GM20431 (cell line): Measurements from ENCODE around the gene EMCN.
"Not testable (repeated sequence)": the region's sequence is repeated elsewhere in the genome, so short reads cannot be mapped to it uniquely, and the experiment has no call there.

Experiments
- in situ Hi-C: fragments of 300-500 bp; cut with MseI, MboI; formaldehyde crosslinking; loops from one replicate; pipeline ENCODE4 v1.15.0; 2020; ENCODE audit warnings: low sequenced_read_pairs; ENCODE audit not compliant: unreplicated experiment

EMCN gene

GRCh38 chr4:100391863-100392262, 126.0 kb downstream of the EMCN start:
- in situ Hi-C loops: no loop called here

GRCh38 chr4:100391086-100391485, 126.7 kb downstream of the EMCN start:
- in situ Hi-C loops: no loop called here

GRCh38 chr4:100386270-100386669, 131.6 kb downstream of the EMCN start:
- in situ Hi-C loops: no loop called here

DNA sequence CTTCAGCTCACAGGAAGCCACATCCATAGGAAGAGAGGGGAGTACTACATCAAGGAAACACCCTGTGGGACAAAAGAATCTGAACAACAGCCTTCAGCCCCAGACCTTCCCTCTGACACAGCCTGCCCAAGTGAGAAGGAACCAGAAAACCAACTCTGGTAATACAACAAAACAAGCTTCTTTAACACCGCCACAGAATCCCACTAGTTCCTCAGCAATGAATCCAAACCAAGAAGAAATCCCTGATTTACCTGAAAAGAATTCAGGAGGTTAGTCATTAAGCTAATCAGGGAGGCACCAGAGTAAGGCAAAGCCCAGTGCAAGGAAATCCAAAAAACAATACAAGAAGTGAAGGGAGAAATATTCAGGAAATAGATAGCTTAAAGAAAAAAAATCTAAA, 137.4 kb downstream of the EMCN start:
- in situ Hi-C loops: not testable (repeated sequence)

DNA sequence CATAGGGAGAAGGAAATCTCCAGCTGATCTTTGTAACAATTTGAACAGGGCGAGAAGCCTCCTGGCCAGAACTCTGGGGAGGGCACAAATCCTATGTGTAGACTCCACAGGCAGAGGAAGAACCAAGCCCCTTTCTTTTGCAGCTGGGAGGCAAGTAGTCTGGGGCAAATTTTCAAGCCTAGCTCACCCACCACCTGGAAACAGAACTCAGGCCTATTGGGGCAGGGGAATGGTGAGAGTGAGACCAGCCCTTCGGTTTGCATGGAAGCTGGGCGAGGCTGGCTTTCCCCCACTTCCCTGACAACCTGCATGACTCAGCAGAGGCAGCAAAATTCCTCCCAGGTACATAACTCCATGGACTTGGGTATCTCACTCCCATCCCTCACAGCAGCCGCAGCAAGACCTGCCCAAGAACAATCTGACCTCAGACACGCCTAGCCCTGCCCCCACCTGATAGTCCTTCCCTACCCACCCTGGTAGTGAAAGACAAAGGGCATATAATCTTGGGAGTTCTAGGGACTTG, 138.2 kb downstream of the EMCN start:
- in situ Hi-C loops: no loop called here

GRCh38 chr4:100372432-100372831, 145.4 kb downstream of the EMCN start:
- in situ Hi-C loops: no loop called here

DNA sequence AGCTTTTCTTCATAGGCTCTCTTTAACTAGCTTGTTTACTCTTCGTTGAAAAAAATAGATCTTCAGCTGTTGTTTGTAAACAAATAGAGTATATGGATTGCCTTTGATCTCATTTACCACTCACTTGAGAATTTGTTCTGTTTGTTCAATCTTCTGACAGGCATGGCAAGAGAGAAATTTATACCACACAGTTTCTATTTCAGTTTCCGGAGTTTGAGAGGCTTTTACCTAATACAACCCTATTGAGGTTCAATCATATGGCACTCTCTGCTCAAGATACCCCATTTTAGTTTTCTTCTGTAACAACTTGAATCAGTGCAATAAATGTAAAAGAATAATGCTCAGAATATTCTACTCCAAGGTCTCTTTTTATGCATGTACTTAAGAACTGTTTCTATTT, 148.0 kb downstream of the EMCN start:
- in situ Hi-C loops: no loop called here

GRCh38 chr4:100367451-100367850, 150.4 kb downstream of the EMCN start:
- in situ Hi-C loops: no loop called here

DNA sequence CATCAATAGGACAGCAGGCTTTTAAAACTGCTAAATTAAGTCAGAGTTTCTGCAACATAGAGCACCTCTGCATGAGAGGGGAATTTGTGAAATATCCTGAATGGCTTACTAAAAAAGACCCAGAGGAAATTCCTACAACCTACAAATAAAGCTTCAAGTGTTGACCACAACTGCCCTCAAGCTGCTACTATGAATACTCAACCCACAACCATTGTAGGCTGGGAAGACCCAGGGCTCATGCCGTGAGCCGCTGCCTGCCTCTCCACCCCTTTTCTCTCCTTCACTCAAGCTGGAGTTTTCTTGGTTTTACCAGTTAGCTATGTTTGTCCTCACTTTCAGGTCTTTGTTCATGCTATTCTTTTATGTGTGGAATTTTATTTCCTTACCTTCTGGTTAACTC, 151.6 kb downstream of the EMCN start:
- in situ Hi-C loops: no loop called here

DNA sequence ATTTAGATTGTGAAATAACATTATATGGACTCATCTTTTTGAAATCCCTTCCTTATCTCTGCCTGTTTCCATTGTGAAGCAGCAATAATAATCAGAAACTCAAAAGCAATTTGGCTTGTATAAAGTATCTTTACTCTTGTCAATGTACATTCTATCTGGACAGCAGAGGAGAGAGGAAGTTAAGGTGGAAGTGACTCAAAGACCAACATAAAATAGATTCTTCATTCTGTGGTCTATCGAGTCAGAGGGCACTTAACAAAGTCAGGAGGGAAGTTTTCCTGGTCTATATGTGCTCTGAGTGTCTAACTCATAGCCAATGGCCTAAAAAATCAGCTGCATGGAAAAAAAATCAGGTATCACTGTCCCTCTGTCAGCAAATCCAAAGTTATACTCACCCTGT, 155.5 kb downstream of the EMCN start:
- in situ Hi-C loops: no loop called here

- in situ Hi-C loops: no loop called here
Measured at GRCh38 chr4:100361336-100361735, 156.5 kb downstream of the EMCN start.

GRCh38 chr4:100360211-100360610, 157.6 kb downstream of the EMCN start:
- in situ Hi-C loops: no loop called here

GRCh38 chr4:100359441-100359840, 158.4 kb downstream of the EMCN start:
- in situ Hi-C loops: no loop called here

- in situ Hi-C loops: no loop called here
Measured at GRCh38 chr4:100357542-100357941, 160.3 kb downstream of the EMCN start.

- in situ Hi-C loops: no loop called here
Measured at GRCh38 chr4:100356172-100356571, 161.7 kb downstream of the EMCN start.

DNA sequence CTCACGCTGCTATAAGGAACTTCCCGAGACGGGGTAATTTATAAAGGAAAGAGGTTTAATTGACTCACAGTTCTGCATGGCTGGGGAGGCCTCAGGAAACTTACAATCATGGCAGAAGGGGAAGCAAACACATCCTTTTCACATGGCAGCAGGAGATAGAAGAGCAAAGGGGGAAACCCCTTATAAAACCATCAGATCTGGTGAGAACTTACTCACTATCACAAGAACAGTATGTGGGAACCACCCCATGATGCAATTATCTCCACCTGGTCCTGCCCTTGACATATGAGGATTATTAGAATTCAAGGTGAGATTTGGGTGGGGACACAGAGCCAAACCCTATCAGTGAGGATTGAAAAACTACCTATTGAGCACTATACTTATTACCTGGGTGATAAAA, 165.5 kb downstream of the EMCN start:
- in situ Hi-C loops: not testable (repeated sequence)

DNA sequence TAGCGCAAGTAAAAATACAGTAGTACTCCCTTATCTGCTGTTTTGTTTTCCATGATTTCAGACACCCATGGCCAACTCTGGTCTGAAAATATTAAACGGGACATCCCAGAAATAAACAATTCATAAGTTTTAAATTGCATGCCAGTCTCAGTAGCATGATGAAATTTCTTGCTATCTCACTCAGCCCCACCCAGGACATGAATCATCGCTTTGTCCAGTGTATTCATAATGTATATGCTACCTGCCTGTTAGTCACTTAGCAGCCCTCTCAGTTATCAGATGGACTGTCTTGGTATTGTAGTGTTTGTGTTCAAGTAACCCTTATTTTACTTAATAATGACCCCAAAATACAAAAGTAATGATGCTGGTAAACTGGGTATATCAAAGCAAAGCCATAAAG, 169.3 kb downstream of the EMCN start:
- in situ Hi-C loops: no loop called here

GRCh38 chr4:100347241-100347640, 170.6 kb downstream of the EMCN start:
- in situ Hi-C loops: no loop called here

GRCh38 chr4:100345585-100345984, 172.2 kb downstream of the EMCN start:
- in situ Hi-C loops: no loop called here
